A673 (cell line): ENCODE results near the gene F8. TPM values are rescaled to one million over a fixed set of nuclear protein-coding genes. Genes with fewer than 3 reads are reported as not detected.

Experiments used
- BruUV-seq: library from RNA; stranded (reverse); fragments of 400-500 nt; replicated peaks from 2 replicates; lab custom pipeline; 2021; lab: Mats Ljungman, UMichigan
- CTCF ChIA-PET: fragments of 300-600 bp; sonication (Branson Sonifier 250); formaldehyde crosslinking; loops from one replicate; lab custom pipeline; 2022; ENCODE audit warnings: antibody characterized with exemption; lab: Charles Lee
- POLR2A ChIA-PET: fragments of 300-600 bp; sonication (Branson Sonifier 250); formaldehyde crosslinking; loops from one replicate; lab custom pipeline; 2022; ENCODE audit warnings: antibody characterized with exemption; ENCODE audit not compliant: low non-redundant PET; lab: Charles Lee
- DNase-seq: peaks from one replicate; pipeline ENCODE4 v3.0.0-alpha.2; 2015; ENCODE audit warnings: low spot score
- H3K27ac ChIP-seq: fragments of 200-600 bp; sonication (generic); 2 replicates; pipeline ENCODE4 v1.5.1; 2016; ENCODE audit warnings: mixed run types, low read depth, mild to moderate bottlenecking, mixed read lengths, antibody characterized with exemption, low read length; ENCODE audit not compliant: poor library complexity, severe bottlenecking
- H3K27me3 ChIP-seq: fragments of 200-600 bp; sonication (generic); replicated peaks from 2 replicates; pipeline ENCODE4 v1.6.1; 2017; ENCODE audit warnings: mixed run types, low read depth, mild to moderate bottlenecking, mixed read lengths, antibody characterized with exemption, low read length; ENCODE audit not compliant: insufficient read depth, poor library complexity
- H3K36me3 ChIP-seq: fragments of 200-600 bp; sonication (generic); 2 replicates; pipeline ENCODE4 v1.6.1; 2016; ENCODE audit warnings: mixed run types, mild to moderate bottlenecking, mixed read lengths, antibody characterized with exemption, low read length; ENCODE audit not compliant: insufficient read depth, poor library complexity, severe bottlenecking
- H3K4me1 ChIP-seq: fragments of 200-600 bp; sonication (generic); 2 replicates; pipeline ENCODE4 v1.6.1; 2017; ENCODE audit warnings: mixed run types, mild to moderate bottlenecking, mixed read lengths, antibody characterized with exemption, low read length; ENCODE audit not compliant: insufficient read depth, poor library complexity, severe bottlenecking
- H3K4me3 ChIP-seq: fragments of 200-600 bp; sonication (generic); 2 replicates; pipeline ENCODE4 v1.5.1; 2016; ENCODE audit warnings: low read depth, mixed run types, mild to moderate bottlenecking, mixed read lengths, low read length; ENCODE audit not compliant: poor library complexity, severe bottlenecking
- H3K9me3 ChIP-seq: fragments of 200-600 bp; sonication (generic); 2 replicates; pipeline ENCODE4 v1.6.1; 2016; ENCODE audit warnings: mixed run types, low read depth, mild to moderate bottlenecking, mixed read lengths, antibody characterized with exemption, low read length; ENCODE audit not compliant: poor library complexity, severe bottlenecking
- CTCF ChIP-seq: fragments of 300-800, 200-600 bp; sonication (generic); conservative IDR thresholded peaks from 2 replicates; pipeline ENCODE4 v1.5.1; 2017; ENCODE audit warnings: low read depth, mild to moderate bottlenecking, antibody characterized with exemption, low read length, moderate library complexity, mixed read lengths
- EZH2 ChIP-seq: fragments of 200-600 bp; sonication (generic); IDR thresholded peaks from 2 replicates; pipeline ENCODE4 v1.6.1; 2017; ENCODE audit warnings: borderline replicate concordance, low read depth, mild to moderate bottlenecking, mixed read lengths, antibody characterized with exemption, low read length; ENCODE audit not compliant: poor library complexity, severe bottlenecking
- intact Hi-C: fragments of 100-400 bp; cut with micrococcal nuclease; formaldehyde crosslinking; loops from one replicate; pipeline ENCODE4 v1.10.0; 2022; ENCODE audit not compliant: unreplicated experiment
- total RNA-seq: library from RNA; stranded (reverse); gene quantifications from 2 replicates; pipeline ENCODE4 v1.2.3, GENCODE V29; 2021

F8 gene
- total RNA-seq, 1 experiment from 2014 or later, result 1.1 TPM

- H3K4me1 ChIP-seq, result no peaks in the 10 kb centered on the region
- ChIA-PET CTCF (no interaction called here), POLR2A (no interaction called here)
- H3K27ac ChIP-seq, result no peak overlapping the region
- no peak for DNase-seq
- TF ChIP-seq CTCF (no peak), EZH2 (no peak)
- no peak overlapping the region for H3K4me3 ChIP-seq
- no peaks in the 10 kb centered on the region for H3K27me3 ChIP-seq
- BruUV-seq, result no TSS peak
- intact Hi-C loops, result no loop called here
- H3K9me3 ChIP-seq, result no peaks in the 10 kb centered on the region
- H3K36me3 ChIP-seq, result no peaks in the 10 kb centered on the region
These were observed 17.3 kb downstream of the F8 start for GRCh38 chrX:155005190-155005589.

- ChIA-PET CTCF (no interaction called here), POLR2A (no interaction called here)
- no peak overlapping the region for H3K4me3 ChIP-seq
- intact Hi-C loops, result no loop called here
- no peak for DNase-seq
- H3K27me3 ChIP-seq, result no peaks in the 10 kb centered on the region
- H3K4me1 ChIP-seq, result no peaks in the 10 kb centered on the region
- TF ChIP-seq EZH2, result no peak
- TF ChIP-seq CTCF, result no peak
- no peak overlapping the region for H3K27ac ChIP-seq
- BruUV-seq, result no TSS peak
- H3K36me3 ChIP-seq, result no peaks in the 10 kb centered on the region
- H3K9me3 ChIP-seq, result no peaks in the 10 kb centered on the region
These were observed 20.6 kb downstream of the F8 start for GRCh38 chrX:155001873-155002272.

DNA sequence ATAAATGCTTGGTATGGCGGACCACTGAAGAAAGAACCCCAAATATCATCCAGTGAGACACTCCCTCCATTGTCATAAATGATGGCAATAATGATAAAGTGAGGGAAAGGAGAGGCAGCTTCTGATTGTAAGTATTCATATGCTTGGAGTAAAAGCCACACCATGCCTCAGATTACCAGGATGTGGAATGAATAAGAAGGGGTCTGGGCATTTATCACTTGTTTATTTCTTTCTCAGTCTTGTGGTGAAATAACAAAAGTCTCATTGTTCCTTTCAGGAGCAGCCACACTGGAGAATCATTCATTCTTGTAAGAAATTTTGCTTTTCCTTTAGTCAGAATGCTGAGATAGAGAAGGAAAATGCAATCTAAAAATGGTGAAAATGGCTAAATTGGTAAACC is 21.7 kb downstream of the F8 start:
- no TSS peak for BruUV-seq
- no peaks in the 10 kb centered on the region for H3K4me1 ChIP-seq
- DNase-seq, result no peak
- CTCF ChIA-PET, result interaction anchor here (0.7 kb wide), 1 partner anchor 148 kb away, joined by 3 read pairs; no protein-coding TSS in a partner anchor
- no peak overlapping the region for H3K4me3 ChIP-seq
- H3K9me3 ChIP-seq, result no peaks in the 10 kb centered on the region
- H3K27ac ChIP-seq, result no peak overlapping the region
- POLR2A ChIA-PET, result no interaction called here
- H3K27me3 ChIP-seq, result no peaks in the 10 kb centered on the region
- intact Hi-C loops, result no loop called here
- no peaks in the 10 kb centered on the region for H3K36me3 ChIP-seq
- no peak for TF ChIP-seq CTCF
- TF ChIP-seq EZH2, result no peak
